Activated CD8-positive, alpha-beta memory T cell treated with anti-CD3 and anti-CD28 coated beads for 4 hours (primary cell): ENCODE data around the gene USP3.

ENCODE experiments used
- DNase-seq, 2 donors: peaks; one replicate each; pipeline ENCODE4 v3.0.0-alpha.2; 2020; ENCODE audit warnings: low read depth in 2 of 2

The USP3 gene

DNA sequence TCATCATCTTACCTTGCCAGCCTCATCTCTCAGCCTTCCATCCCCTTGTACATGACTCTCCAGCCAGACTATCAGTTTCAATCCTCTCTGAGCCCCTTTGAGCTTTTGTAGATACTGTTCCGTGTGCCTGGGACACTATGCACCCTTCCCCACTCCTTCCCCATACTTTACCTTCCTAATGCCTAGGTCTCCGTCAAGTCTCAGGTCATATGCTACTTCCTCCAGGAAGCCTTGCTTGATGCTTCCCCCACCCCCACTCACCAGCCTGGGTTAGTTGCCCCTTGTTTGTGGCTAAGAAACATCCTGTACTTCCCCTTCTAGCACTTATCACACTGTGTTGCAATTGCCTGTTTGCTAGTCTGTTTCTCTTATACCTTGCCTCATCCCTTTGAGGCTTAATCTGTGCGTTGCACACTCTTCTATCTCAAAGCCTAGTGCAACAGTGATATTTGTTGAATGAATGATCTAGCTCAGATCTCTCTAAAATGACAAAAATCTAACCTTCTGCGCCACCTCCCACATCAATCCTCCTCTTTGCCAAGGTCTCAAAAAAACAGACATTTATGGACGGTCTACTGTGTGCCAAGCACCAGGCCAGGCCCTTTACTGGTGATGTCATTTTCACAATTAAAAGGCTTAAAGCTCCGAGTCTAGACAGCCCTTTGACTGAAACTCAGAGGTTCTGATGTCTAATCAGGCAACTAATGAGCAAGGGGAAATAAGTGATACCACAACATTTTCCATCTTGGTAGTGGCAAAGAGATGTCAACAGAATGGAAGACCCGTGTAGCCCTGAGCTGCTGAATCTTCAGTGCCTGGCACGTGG, 6.5 kb upstream of the USP3 start:
- DNase-seq = peak in 1 of 2 donors; percentile 50

DNA sequence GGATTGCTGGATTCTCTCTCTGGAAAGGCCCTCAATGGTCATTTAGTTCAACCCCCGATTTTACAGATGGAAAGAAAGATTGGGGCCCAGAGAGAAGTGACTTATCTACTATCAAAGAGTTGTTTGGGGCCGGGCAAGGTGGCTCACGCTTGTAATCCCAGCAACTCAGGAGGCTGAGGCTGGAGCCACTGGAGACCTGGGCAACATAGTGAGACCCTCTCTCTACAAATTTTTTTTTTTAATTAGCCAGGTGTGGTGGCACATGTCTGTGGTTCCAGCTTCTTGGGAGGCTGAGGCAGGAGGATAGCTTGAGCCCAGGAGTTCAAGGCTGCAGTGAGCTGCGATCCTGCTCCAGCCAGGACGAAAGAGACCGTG, 5.2 kb upstream of the USP3 start:
- DNase-seq = no peak

DNA sequence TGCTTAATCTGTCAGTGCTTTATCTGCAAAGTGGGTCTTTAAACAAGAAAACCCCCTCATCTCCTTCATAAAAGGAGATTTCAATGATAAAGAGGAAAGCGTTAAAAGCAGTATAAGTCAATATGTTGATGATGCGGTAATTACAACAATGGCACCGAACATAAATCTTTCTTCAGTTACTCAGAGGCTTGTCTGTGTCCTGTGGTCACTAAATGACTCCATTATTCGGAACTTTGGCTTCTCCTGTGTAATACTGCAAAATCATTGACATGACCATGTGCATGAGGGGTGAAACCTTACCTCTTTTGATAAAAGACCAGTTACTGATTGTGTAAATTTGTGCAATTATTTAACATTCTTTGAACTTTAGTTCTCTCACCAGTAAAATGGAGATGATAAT, 4.8 kb upstream of the USP3 start:
- DNase-seq = no peak

DNA sequence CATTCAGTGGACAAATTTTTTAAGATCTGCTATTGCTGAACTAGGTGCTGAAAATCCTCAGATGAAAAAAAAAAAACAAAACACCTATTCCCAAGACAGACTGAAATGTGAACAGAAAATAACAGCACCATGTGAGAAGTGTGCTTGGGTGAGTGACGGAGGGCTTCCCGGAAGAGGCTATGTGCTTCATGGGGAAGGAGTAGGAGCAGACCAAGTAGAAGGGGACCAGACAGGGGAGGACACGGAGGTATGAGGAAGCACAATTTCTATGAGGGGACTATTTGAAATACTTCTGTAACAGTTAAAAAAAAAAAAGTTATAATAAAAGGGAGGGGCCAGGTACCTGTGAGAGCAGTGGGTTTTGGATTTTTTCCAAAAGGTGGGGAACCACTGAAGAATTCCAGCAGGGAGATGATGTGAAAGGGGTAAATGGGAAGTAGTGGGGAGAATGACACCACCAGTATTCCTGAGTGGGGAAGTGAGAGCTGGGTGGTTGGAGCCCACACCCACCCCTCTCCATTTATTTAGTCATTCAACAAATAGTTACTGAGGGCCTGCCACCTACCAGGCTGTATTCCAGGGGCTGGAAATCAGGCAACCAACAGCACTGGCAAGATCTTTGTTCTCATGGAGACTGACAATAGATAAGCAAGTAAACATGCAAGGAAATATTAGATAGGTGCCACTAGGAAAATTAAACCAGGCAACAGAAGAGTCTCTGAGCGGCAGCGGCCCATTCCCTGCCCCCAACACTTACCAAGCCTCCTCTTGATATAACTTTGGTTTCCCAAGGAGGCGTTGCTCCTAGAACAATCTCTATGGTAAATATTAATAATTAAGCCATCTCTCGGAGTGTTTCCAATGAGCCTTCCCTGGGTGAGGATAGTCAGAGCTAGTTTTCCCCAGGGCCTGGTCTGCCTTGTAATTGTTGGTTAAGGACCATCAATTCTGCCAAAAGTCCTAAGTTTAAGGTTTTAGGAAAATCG, 3.8 kb upstream of the USP3 start:
- DNase-seq = no peak

DNA sequence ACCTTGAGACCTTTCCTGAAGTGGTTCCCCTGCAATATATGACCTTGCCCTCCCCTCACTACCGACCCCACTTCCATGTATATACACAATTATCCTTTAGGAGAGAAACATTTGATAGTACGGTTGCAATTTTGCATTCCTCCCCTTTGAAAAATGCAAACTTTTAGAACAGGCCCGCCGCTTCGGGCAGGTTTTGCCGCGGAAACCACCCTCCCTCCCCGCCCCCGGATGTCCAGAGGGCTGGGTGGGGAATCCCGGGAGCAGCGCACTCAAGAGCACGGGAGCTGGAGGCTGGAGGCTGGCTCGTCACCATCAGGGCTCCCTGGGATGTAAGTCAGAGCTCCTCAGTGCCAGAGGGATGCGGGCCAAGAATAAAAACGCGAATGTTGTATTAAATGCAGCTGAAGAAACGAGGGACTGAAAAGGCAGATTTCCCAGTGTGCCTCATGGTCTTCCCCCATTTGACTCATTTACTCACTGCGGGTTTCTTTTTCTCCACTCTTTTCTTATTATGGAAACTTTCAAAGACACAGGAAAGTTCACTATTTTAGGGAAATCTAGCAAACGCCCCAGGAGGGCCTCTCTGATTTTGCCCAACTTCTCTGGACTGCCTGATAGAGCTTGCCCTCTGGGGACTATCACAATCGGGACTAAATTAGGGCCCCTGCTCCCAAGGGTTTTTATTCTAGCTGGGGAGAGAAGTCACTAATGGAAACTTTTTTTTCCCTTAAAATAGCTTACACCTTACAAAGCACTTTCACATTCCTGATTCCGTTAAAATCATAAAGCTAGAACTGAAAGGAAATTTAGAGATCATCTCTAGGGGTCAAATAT, 2.9 kb upstream of the USP3 start:
- no peak for DNase-seq

DNA sequence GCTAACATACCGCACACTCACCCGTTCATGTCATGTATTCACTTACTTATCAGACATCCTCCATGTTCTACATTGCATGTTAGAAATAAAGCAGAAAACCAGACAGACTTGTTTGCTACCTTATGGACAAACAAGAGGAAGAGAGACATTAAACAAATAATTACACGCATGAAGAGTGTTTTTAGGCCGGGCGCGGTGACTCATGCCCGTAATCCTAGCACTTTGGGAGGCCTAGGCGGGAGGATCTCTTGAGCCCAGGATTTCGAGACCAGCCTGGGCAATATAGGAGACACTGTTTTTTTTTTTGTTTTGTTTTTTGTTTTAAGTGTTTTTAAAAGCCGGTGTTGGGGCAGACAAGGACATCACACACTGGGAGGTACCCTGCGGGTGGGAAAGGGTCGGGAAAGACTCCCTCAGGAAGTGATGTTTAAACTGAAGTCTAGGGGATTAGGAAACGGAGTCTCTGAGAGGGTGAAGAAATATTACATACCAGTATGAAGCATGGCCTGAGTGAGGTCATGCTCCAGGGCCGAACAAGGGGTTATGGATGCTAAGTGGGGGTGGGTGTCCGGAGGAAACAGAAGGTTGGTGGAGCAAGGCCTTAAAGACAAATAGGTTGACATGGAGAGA, 2.1 kb upstream of the USP3 start:
- no peak for DNase-seq

DNA sequence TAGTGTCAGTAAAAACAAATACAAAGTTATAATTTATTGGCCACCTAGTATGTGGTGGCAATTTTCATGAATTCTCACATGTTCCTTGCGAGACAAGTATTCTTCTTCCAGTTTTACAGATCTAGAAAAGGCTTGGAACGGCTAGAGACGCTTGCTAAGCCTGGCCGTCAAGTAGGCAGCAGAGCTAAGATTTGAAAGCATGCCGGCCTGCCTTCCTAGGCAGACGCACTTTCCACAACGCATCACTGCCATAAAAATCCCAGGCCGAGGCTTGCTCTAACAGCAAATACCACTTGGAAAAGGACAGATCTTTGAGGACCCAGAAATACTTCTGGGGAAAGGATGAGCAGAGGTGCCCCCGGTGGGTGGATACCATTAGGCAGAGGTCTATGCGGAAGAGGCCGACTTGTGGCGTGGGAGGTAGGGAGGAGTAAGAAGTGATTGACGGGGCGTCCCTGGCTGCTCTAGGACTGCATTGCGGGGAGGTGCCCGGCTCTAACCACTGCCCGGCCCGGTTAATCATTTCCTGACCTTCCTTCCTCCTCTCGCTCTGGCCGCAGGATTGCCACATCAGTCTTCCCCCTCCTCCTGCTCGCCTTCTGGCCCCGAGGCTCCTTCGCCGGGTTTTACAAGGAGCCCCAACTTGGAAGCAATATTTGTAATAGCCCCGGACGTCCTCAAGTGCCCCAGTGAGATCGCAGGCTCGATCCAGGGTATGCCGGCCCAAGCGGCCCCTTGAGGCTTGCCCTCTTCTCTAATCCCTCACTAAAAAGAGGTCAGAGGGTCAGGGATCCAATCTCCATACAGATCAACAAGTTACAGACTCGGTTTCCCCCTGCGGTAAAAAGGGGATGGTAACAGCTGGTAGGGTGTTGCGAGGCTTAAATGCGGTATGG, 1.3 kb upstream of the USP3 start:
- peak; percentile 58 to 68 for DNase-seq

DNA sequence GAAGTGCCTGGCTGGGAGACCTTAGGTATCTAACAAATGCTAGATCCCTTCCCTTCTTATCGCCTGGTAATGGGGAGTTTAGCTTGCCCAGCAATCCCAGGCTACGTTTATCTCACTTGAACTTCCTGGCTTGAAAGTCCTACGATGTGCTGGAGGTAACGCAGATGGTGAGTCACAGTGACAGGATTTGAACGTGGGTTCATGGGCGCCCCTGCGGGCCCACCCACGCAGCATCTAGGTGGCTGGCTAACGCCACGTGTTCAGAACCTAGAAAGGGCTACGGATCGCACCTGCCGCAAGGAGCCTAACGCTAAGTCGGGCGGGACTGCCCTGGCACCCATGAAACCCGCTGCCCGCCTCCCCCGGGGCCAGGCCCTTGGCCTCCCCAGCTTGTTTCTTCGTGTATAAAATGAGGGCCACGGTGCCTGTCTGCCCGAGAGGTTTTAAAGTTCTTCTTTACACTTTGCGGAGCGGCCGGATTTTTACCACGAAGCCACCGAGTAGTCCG, 600 bp upstream of the USP3 start:
- DNase-seq = peak; percentile 77 to 89

DNA sequence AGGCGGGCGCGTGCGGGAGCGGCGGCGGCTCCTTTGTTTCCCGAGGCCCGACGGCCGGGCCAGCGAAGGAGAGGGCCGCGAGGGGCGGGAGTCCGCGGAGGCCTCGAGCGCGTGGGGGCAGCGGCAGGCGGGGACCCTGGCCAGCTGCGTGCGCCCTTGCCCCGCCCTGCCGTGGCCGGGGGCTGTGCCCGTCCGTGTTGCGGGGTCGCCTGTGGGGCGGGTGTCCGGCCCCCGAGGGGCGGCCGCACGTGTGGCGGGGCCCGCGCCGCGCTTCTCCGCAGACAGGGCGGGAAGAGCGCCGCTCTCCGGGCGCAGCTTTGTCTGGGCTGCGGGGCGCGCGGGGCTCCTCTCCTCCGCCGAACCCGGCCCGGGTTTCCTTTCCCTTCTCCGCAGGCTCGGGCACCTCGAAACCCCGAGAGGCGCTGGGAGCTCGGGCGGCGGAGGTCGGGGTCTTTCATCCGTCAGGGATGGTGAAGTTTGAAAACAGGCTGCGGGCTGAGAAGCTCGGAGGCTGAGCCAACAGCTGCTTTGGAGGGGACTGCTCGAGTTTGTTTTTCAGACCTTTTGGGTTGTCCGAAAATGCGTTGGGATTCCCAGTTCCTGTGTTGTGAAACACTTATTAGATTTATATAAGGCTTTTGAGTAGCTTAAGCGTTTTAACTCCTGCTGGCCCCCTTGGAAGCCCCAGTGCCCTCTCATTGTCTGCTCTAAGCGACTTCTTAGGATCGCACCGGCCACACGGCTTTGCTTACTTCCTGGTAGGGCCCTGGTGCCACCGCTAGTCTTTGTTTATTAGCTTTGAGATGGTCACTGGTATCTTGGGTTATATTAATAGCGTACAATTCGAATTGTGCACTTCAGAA, 817 bp downstream of the USP3 start:
- no peak for DNase-seq

DNA sequence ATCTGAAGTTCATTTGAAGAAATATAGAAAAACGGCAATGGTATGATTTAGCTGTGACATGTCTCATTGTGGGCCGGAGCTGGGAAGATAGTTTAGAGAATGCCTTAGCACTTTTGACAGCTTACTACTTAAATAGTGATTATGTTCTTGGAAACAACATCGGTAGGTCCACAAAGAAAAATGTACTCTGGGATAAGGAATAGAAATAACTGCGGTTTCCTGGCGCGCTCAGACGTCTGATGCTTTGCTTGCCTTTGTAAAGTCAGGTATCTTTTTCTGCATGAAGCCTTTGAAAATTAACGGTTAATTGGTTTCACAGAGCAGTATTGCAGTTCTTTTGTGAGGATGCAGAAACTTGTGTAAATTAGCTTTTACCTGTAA, 1.4 kb downstream of the USP3 start:
- DNase-seq = no peak

DNA sequence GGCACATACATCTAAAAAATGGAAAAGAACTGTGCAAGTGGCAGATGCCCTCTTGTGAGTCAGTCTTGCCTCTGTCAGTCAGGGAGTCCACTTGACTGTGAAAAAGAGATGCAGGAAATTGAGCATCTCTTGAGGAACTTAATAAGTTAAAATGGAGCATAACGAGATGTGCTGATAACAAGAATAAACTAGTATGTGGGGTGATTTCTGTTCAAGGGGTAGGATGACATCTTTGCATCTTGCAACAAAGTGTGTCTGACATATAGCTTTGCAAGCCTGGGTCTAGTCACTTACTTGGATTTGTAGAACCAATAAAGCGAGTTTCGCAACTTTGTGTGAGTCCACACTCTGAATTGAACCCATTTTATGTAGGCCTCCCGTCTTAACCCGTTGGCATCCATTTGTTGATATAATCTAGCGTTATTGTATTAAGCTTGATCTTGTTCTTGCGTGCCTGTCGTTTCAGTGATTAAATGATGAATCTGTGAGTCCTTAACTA, 2.2 kb downstream of the USP3 start:
- DNase-seq = no peak

DNA sequence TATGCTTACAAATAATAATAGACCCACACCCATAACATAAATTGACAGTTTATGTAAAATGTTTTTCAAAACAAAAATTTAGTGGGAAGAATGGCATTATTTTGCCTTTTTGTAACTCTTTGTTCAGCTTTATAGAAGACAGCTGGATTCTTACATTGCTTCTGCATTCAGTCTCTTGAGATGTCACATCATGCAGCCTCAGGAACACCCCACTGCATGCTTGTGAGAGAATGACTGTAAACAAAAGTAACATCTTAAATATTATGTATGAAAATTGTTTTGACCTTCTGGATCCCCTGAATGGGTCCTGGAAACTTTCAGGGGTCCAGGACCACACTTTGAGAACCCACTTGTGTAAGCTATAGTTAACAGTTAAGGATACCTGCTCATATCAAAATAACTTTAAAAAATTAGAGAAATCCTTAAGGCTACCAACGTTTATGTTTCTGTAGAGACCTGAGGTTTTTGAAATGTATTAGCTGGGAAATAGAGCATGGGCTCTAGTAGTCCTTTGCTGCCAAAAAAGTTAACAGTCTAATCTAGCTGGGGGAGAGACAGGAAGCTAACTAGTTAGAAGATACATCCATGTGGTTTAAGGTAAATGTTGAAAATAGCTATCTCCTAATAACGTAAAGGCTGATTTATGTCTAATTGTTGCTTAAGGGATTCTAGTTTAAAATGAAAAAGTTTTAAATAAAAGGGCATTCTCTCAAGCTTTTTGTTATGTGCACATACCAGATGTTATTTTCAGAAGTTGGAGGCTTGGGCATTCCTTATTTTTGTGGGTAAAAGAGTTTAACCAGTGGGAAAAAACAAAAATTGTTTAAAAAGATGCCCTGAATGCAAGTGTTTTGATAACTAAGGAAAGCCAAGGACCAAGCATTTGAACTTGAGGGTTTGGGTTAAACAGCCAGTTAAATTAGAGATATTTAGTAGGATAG, 3.8 kb downstream of the USP3 start:
- no peak for DNase-seq

DNA sequence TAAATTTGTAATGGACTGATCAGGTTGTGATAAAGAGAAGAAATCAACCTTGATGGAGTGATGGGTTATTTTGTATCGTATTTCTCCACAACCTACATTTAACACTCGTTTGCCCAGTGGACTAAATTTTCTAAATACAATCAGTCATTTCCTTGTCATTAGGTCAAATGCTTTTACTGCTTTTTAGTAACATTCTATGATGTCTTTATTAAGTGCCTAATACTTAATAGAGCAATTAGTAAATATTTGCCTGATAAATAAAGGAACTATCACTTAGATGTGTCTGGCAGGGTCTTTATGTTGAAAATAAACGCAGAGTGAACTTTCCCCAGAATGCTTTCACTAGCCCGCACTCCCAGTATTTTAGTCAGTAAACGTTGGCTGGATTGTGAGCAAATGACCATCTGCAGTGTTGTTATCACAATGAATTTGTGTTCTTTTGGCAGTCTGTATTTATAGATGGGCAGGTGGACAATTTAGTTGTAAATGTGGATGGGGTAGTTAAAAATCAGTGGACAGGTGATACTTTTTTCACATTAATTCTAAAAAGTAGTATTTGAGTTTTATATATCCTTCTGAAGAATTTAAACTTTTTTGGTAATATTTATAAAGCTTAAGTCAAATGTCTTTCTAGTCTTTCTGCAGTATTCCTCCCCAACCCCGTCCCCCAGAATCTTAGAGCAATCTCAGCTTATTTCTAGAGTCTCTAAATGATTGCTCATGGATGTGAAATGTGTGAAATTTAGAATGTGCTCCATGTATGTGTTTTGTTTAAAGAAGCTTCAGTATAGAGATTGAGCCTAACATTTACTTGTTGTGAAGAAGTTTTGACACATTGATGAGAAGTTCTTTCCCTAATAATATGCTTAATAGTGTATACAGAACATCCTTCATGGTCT, 4.9 kb downstream of the USP3 start:
- no peak for DNase-seq

DNA sequence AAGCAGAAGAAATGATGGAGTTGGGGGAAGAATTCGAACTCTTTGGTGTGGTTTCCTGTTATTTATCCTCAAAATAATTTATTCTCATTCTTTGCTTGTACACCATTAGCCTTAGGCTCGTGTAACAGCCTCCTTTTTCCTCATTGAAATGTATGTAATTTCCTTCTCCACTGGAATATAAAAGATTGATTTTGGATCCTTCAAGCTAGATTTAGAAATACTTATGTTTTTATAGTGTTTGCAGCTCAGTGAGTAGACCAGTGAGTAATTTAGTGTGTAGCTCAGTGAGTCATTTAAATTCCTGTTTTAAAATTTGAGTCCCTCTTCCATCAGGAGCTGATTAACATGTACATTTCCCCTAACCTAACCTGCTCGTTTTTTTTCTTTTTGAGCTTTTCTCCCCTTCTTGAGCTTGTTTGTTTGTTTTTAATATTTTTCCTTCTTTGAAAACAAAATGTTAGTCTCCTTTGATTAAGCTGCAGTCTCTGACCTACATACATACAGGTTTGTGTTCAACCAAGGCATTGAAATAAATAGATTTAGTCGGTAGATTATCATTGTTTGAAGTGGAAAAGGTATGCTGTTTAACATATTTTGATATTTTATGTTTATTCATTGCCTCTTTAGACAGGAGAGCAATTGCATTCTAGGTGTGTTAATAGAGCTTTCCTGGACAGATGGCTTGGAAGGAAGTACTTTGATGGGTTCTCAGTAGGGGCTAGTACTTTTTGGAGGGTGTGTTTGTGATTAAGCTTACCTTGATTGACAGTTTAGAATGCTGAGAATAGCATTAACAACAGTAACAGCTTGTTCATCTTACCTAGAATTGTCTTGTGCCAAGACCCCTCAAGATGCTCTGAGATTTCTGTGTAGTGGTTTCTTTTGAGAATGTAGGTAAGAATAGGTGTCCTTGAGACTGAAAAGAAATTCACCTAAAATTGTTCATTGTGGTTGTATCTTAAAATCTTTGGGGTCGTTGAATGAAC, 5.9 kb downstream of the USP3 start:
- no peak for DNase-seq

DNA sequence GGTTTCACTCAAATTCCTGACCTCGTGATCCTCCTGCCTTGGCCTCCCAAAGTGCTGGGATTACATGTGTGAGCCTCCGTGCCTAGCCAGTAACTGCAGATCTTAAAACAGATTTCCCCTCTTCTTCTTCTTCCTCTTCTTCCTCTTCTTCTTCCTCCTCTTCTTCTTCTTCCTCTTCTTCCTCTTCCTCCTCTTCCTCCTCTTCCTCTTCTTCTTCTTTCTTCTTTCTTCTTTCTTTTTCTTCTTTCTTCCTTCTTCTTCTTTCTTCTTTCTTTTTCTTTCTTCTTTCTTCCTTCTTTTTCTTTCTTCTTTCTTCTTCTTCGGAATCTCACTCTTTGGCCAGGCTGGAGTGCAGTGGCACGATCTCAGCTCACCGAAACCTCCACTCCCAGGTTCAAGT, 7.8 kb downstream of the USP3 start:
- DNase-seq = no peak

DNA sequence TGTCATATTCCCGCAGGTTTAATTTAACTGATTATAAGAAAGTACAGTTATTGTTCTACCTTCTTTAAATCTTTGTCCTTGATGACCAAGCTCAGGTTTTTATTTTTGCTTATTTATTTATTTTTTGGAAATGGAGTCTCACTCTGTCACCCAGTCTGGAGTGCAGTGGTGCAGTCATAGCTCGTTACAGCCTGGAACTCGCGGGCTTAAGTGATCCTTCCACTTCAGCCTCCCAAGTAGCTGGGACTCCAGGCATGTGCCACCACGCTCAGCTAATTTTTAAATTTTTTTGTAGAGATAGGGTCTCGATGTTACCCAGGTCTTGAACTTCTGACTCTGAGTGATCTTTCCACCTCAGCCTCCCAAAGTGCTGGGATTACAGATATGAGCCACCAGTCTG, 8.9 kb downstream of the USP3 start:
- DNase-seq = no peak
